ENCODE results near the gene ARGFX. TPM values are rescaled to one million over a fixed set of nuclear protein-coding genes. Genes with fewer than 3 reads are reported as not detected.

The ARGFX gene
- total and polyA plus RNA-seq, 10 of the 15 experiments (the other 5 are each of a cell fraction or from before 2014, with no cell fraction given), result not detected

DNA sequence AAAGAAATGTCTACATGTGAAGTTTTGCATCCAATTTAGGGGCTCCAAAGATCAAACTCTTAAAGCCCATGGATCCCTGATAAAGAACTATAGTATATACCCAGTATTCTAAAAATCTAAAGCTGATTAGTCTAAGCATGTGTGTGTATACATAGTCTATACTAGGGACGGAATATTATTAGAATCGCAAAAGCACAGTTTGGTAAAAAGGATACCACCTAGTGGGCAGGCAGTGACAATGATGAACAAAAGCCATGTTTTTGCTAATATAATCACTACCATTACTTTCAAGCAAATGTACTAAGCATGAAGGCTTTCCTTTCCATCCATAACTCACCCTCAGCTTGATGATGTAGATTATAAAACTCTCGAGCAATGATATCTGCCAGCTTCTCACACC lies 38.4 kb upstream of the ARGFX start:
- Histone ChIP-seq H3K36me3 (ENCODE audit: control insufficient read depth in 2 of 2, insufficient read depth in 2 of 2, low read length in 1 of 2) (peaks cover 4 to 19% of the 10 kb centered on the region in 2 experiments), H3K27me3 (replicated peaks in 1 of 2; ENCODE audit: control insufficient read depth in 2 of 2, insufficient read depth in 2 of 2, low read length in 1 of 2) (no peaks in the 10 kb centered on the region), H3K4me2 (ENCODE audit: control insufficient read depth, insufficient read depth) (no peak overlapping the region), H3K27ac (ENCODE audit: control insufficient read depth, insufficient read depth) (no peak overlapping the region), H2AFZ (ENCODE audit: control insufficient read depth, low read depth, low read length) (no peak overlapping the region), H3K79me2 (ENCODE audit: control insufficient read depth, insufficient read depth, low read length) (no peaks in the 10 kb centered on the region), H4K20me1 (ENCODE audit: control insufficient read depth, insufficient read depth) (no peaks in the 10 kb centered on the region), H3K9me3 (replicated peaks; ENCODE audit: control insufficient read depth, insufficient read depth, low read length) (no peaks in the 10 kb centered on the region), H3K4me3 (no peak overlapping the region), H3K4me1 (ENCODE audit: control insufficient read depth, insufficient read depth, low read length) (no peaks in the 10 kb centered on the region), H3K9ac (ENCODE audit: control insufficient read depth, insufficient read depth, low read length) (no peak overlapping the region)
- WGBS (ENCODE audit: insufficient coverage, insufficient replicate concordance, low lambda C conversion rate, missing lambda C conversion rate), result 85% methylated on average over 3 of the region's 3 CpGs
- DNase-seq (ENCODE audit: low read depth, low spot score), result no peak
- BruUV-seq (replicated peaks), result no TSS peak
- TF ChIP-seq ZZZ3 (IDR thresholded peaks at IDR 0.05; ENCODE audit: control insufficient read depth, insufficient read length, low read depth) (no peak), YBX1 (IDR thresholded peaks at IDR 0.05) (no peak), ETV6 (conservative IDR thresholded peaks at IDR 0.05 in 1 of 2, IDR thresholded peaks at IDR 0.05 in 1 of 2; ENCODE audit: borderline replicate concordance in 1 of 2, low read depth in 1 of 2) (no peak), CHD4 (IDR thresholded peaks at IDR 0.05) (no peak), SMARCA5 (IDR thresholded peaks at IDR 0.05) (no peak), PAX8 (IDR thresholded peaks at IDR 0.05) (no peak), EGR1 (IDR thresholded peaks at IDR 0.05; ENCODE audit: borderline replicate concordance in 1 of 2, low read depth in 2 of 2, low read length in 2 of 2) (no peak), ESRRA (IDR thresholded peaks at IDR 0.05; ENCODE audit: low read length) (no peak), RAD21 (IDR thresholded peaks at IDR 0.05; ENCODE audit: insufficient read depth, low read depth, low read length) (0 out of 2 replicates have a peak, but pooled peaks have one; percentile 13), RUNX3 (IDR thresholded peaks at IDR 0.05; ENCODE audit: low read length) (no peak)
- TF ChIP-seq, protein P1, sequence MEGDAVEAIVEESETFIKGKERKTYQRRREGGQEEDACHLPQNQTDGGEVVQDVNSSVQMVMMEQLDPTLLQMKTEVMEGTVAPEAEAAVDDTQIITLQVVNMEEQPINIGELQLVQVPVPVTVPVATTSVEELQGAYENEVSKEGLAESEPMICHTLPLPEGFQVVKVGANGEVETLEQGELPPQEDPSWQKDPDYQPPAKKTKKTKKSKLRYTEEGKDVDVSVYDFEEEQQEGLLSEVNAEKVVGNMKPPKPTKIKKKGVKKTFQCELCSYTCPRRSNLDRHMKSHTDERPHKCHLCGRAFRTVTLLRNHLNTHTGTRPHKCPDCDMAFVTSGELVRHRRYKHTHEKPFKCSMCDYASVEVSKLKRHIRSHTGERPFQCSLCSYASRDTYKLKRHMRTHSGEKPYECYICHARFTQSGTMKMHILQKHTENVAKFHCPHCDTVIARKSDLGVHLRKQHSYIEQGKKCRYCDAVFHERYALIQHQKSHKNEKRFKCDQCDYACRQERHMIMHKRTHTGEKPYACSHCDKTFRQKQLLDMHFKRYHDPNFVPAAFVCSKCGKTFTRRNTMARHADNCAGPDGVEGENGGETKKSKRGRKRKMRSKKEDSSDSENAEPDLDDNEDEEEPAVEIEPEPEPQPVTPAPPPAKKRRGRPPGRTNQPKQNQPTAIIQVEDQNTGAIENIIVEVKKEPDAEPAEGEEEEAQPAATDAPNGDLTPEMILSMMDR (IDR thresholded peaks at IDR 0.05 in 2 of 3, conservative IDR thresholded peaks at IDR 0.05 in 1 of 3; ENCODE audit: control insufficient read depth in 2 of 3, extremely low read depth in 1 of 3, insufficient read depth in 1 of 3, low read depth in 3 of 3, low read length in 3 of 3), result peak; percentile 29 to 47 (median 37); a peak in 4 of 6 replicates
- intact Hi-C loops (cut with micrococcal nuclease; ENCODE audit: unreplicated experiment), result no loop called here
- SMC1A ChIA-PET (ENCODE audit: uncharacterized antibody, unreplicated experiment), result interaction anchor here (1.5 to 2.1 kb wide), 2 partner anchors 10 to 12 kb away, joined by 4 to 6 read pairs; no protein-coding TSS in a partner anchor
- RAD21 ChIA-PET (ENCODE audit: unreplicated experiment), result no interaction called here
- peak; percentile 67 for ATAC-seq
- FAIRE-seq, result peak; percentile 44
- POLR2A ChIA-PET, result interaction anchor here (0.6 to 1.4 kb wide), 3 partner anchors 9 to 27 kb away, joined by 3 read pairs; no protein-coding TSS in a partner anchor
- in situ Hi-C loops (cut with MboI), result no loop called here
- CTCF ChIA-PET, result interaction anchor here (0.9 to 3.1 kb wide), 5 partner anchors 9 to 734 kb away, joined by 3 to 7 read pairs (median 5); no protein-coding TSS in a partner anchor

Data from GM12878 (cell line).